ENCODE results near the gene PRXL2B.
"Not testable (repeated sequence)": the region's sequence is repeated elsewhere in the genome, so short reads cannot be mapped to it uniquely, and the experiment has no call there.

PRXL2B gene, protein sequence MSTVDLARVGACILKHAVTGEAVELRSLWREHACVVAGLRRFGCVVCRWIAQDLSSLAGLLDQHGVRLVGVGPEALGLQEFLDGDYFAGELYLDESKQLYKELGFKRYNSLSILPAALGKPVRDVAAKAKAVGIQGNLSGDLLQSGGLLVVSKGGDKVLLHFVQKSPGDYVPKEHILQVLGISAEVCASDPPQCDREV

GRCh38 chr1:2586154-2587070 lies at the start of gene PRXL2B:
TSS of gene PRXL2B (plus strand) at chr1:2586777. CDS start at chr1:2586886, 109 bp downstream.
- peak; percentile 99 for DNase-seq

- DNase-seq, result no peak
Observed at GRCh38 chr1:2537784-2538115, 48.8 kb upstream of the PRXL2B start.

DNA sequence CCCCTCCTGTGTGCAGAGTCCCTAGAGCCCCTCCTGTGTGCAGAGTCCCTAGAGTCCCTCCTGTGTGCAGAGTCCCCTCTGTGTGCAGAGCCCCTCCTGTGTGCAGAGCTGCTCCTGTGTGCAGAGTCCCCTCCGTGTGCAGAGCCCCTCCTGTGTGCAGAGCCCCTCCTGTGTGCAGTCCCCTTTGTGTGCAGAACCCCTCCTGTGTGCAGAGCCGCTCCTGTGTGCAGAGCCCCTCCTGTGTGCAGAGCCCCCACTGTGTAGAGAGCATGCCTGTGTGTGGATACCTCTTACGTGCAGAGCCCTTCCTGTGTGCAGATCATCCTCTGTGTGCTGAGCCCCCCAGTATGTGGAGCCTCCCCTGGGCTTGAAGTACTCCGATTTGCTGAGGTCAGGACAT lies 48.2 kb upstream of the PRXL2B start:
- no peak for DNase-seq

DNA sequence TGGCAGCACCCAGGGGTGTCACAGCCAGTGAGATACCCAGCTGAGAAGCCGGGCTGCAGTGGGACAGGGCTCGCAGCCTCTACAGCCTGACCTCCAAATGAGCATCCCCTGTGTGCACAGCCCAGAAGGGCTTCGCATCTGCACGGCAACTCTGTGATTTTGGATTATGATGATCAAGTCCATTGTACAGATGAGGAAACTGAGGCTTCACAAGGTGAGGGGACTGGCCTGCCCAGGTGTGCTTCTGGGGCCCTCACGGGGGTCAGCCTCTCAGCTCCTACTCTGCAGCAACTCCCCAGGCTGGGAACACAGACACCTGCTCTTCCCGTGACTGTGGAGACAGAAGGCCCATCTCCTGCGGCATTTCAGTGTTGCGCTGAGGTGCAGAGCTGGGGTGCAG lies 47.7 kb upstream of the PRXL2B start:
- DNase-seq, result no peak

DNA sequence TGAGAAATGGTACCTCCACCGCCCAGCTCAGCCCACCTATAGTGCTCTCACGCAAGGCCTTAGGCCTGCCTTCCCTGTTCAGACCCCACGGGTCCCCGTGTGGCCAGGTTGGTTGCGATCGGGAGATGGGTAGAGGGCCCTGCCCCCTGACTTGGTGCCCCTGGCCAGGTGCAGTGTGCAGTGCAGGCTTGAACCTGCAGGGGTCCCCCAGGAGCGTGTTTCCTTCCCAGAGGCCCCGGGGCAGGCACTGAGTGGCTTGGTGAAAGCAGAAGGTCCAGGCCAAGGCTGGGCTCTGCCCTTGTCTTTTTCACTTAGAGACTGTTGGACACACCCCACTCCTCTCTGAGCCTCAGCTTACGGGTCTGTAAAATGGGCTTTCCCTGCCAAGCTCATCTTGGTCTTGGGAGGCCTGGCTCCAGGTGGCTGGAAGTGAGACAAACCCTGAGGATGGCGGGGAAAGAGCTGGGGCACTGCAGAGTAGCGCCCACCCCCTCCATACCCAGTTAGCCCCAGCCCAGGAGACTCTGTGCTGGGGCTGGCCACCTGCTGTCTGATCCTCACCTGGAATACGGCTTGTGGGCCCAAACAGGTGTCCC lies 47.2 kb upstream of the PRXL2B start:
- DNase-seq, result peak; percentile 43

DNA sequence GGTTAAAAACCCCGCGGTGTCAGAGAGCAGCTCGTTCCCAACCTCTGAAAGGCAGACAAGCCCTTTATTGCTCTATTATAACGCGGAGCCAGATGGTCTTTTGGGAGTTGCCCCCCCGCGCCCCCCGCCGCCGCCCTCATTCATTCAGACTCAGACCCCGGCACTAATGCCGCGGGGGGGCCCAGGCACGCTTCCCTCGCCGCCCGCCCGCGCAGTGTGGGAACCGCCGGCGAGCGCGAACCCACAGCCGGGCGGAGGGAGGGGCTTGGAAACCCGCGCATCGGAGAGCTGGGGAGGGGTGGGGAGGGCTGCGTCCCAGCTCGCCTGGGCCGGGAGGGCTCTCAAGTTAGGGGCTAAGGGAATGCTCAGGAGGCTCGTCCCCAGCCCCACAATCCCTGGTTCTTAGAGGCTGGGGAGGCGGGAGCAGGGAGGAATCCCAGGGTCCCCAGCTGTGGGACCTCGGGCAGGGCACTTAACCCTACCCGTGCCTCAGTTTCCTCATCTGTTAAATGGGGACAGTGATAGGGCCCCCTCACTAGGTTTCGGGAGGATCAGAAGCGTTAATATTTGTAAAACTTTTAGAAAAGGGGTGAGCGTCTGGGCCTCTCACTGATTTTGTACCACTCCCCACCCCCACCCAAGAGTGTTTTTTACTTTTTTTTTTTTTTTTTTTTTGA lies 45.6 kb upstream of the PRXL2B start:
- DNase-seq, result no peak

DNA sequence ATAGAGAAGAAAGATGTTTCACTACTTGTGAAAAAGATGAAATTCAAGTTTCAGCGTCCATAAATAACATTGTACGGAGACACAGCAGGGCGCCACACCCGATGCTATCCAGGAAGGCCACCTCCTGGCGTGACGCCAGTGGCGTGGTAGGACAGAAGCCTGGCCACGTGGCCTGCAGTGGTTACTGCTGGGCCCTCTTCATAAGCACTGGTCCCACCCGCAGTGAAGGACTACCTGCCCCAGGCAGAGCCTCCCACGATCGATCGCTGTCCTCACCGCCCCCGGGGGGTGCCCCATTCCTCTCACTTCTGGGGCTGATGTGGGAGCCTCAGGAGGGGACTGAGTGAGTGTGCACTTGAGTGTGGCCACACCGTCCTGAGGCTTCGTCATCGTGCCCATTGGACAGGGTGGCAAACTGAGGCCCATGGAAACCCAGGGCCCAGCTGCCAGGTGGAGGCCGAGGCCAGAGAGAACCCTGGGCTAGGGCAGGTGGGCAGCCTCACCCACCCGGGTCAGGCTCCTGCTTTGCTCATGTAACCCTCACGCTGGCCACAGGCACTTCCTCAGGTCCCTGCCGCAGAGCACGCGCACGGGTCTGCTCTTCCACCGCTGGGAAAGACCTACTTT lies 44.8 kb upstream of the PRXL2B start:
- DNase-seq, result no peak

- no peak for DNase-seq
Observed at GRCh38 chr1:2542246-2542915, 44.2 kb upstream of the PRXL2B start.

DNA sequence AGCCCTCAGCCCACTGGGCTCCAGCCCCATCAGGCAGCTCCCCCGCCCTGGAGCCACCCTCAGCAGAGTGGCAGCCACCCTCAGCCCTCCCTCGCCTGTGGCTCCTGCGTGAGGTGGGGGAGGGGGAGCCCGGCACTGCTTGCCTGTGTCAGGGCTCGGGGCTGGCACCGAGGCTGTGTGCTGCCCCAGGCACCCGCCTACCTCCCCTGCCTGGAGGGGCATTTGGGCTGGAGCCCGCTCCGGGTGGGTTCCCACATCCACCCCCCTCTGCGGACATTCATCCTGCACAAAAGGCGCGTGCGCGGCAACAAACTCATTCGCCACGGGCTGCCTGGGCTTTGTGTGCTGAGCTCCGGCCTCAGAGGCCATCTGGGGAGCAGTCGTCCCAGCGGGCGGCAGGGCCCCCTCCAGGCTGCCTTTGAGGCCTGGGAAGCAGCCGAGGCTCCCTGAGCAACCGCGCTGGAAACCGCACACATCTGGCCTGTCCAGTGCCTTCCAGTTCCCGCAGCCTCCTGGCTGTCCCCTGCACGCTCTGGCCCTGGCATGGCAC lies 43.0 kb upstream of the PRXL2B start:
- DNase-seq, result no peak

DNA sequence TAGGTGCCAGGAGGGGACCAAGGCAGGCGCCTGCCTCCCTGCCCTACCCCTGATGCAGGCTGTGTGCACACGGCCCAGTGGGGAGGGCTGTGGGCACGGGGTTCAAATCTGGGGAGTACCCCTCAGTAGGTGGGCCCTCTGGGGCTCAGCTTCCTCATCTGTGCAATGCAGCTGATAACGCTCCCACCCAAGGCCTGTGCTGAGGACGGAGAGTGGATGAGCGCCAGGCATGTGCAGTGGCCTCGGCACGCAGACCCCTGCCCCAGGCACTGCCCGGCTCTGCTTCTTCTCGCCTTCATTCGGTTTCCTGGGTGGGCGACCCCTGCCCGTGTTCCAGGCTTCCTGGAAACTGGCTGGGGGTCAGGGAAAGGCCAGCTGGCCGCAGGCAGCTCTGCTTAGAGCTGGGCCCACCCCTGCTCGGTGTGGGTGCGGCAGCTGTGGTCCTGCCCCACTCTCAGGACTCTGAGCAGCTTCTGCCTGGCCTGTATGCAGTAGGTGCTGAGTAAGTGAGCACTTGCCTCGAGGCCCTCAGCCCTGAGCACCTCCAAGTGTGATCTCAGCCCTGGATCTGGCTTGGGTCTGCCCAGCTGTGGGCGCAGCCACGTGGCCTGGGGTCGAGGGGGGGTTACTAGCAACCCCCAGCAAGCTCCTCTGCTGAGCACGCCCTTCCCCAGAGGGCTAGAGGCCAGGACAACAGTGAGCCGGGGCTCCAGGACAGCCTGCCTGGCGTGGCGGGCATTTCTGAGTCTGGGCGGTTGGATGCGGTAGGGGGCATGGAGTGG lies 42.3 kb upstream of the PRXL2B start:
- DNase-seq, result no peak

DNA sequence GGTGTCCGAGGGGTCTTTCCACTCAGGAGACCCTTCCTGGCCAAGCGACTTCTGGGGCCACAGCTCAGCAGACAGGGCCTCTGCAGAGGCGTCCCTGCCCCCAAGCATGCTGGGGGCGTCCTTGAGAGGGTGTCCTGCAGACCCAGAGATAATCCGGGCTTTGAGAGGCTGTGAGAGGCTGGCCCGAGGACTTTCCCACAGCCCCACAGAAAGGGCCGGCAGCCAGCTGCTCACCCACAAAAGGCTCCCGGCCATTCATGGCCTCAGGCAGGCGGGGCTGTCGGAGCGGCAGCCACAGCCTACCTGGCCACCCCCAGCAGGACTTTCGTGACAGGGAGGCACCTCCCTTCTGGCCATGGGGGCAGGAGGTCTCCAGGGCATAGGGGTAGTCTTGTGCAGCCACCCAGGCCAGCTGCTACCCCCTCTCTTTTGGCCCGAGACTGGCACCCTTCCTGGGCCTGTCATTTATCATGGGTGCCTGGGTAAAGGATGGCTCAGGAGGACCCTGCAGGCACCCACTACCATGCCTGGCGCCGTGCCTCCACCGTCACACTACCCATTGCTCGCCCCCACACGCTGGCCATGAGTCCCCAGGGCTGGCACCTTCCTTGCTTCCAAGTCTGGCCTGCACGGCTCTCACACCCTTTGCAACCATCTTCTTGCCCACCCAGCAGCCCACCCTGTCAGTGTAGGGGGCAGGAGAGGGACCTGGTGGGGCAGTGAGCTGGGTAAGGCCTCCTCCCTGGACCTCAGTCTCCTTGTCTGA lies 41.5 kb upstream of the PRXL2B start:
- no peak for DNase-seq

DNA sequence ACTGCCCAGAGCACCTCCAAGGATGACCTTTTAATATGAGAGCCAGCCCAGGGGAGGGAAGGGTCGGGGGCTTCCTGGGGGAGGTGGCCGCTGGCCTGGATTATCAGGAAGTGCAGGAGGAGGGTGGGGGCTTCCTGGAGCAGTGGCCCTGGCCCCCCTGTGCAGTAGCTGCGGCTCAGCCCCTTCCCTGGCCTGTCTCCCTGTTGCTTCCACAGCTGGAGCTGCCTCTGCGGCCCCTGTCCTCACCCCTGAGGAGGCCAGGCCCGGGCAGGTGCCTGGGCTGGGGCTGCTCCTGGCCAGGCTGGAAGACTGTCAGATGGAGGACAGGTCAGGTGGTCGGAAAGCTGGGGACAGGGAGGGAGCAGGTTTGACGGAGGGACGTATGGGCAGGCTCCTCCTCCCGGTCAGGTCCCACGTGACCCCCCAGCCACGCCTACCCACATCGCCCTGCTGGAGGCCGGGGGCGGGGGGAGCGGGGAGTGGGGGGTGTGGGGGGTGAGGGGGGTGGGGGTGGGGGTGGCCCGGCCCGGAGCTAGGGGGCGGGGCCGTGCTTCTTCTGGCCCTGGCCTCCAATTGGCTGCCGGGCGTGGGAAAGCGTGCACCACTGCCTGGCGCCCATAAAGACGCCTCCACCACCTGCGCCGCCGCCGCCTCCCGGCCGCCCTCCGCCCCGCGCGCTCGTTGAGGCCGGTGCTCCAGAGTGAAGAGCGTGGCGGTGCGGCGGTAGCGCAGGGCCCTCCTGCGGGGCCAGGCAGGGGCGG lies 40.6 kb upstream of the PRXL2B start:
- DNase-seq, result peak; percentile 85

DNA sequence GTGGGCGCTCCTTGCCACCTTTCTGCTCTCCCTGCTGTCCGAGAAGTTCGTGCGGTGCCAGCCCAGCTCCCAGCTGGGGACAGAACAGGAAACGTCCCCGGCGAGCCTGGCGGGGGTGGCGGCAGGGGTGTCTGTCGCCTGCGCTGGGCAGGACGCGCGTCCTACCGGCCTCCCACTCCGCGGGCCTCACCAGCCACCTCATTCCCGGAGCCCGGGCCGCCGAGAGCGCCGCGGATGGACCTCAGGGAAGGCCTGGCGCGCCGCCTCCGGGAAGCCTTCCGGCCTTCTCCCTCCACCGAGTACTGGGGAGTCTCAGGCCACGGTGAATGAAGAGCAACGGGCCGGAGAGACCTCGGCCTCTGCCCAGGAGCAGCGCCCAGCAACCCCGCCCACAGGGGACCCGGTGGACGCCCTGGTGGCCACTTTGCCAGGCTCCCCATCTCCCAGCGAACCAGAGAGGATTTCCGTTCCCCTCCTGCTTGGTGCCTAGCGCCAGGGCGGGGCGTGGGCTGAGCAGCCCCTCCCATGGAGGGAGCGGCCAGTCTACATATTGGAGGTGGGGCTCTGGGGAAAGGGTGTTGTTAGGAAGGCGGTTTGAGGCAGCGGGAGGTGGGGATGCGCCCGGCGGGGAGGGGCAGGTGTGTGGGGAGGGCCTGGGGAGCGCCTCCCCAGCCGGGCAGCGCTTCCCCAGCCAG lies 39.9 kb upstream of the PRXL2B start:
- peak; percentile 89 for DNase-seq

DNA sequence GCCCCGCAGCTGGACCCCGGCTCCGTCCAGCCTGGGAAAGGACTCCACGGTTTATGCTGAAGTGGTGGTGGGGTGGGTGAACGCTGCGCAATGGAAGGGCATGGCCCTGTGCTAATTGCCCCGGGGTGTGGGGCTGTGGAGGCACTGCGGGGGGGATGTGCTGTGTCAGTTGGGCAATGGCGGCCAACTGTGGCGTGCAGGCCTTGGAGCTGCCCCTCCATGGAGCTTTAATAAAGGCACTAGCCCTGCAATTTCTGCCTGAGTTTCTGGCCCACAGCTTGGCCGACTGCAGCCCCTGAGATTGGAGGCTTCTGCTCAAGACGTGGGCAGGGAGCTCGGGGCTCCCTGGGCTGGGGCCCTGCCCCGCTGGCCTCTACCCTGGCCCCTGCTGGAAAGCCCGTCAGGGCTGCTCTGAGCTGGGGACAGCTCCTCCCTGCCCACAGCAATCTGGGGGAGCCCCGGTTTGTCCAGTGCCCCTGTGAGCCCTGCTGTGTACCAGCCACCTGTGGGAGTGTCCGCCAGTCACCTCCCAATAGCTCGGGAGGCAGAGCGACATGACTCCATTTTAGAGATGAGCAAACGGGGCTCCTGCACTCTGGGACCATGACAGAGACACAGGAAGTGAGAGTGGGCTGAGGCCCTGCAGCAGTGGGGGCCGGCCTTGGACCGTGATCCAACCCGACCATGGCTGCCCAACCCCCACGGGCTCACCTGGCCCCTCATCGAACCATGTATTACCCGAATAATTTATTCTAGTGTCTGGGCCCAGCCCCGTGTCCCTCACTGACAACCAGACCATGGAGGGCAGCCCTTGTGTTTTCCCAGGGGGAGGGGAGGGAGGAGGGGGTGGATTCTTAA lies 39.1 kb upstream of the PRXL2B start:
- peak; percentile 74 for DNase-seq

GRCh38 chr1:2548068-2548589 lies 38.4 kb upstream of the PRXL2B start:
- peak; percentile 87 for DNase-seq

DNA sequence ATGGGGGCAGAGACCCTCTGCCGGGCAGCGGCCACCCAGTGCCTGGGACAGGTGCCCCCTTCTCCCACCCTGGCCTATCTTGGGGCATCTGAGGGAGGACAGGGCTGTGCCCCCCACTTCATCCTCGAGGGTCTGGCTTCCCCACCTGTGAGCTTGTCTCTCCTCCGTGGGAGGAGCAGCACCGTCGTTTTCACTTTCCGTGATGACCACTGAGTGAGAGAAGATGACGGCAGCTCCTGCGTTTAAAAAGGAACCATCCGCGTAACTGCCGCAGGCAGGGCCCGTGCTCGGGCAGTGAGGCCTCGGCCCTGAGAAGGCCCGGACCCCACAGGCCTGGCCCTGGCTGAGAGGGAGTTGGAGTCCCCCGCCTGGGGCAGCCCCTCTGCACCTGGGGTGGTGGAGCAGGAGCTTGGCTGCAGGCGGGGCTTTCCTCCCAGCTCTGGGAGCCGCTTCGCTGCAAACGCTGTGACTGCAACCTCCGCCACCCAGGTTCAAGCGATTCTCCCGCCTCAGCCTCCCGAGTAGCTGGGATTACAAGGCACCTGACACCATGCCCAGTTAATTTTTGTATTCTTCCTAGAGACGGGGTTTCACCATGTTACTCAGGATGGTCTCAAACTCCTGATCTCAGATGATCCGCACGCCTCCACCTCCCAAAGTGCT lies 37.1 kb upstream of the PRXL2B start:
- DNase-seq, result not testable (repeated sequence)

- not testable (repeated sequence) for DNase-seq
Observed at GRCh38 chr1:2550309-2550861, 36.2 kb upstream of the PRXL2B start.
